HG02970 (cell line): Measurements from ENCODE around the gene TCP11L1.
A peak's percentile ranks its signal among the peaks of the same experiment; 100 is the strongest.
"Not testable (repeated sequence)": the region's sequence is repeated elsewhere in the genome, so short reads cannot be mapped to it uniquely, and the experiment has no call there.

ENCODE experiments used
- ATAC-seq: cut with Tn5 transposase; IDR thresholded peaks from one replicate; pipeline ENCODE4 v1.9.1; 2021; ENCODE audit warnings: mild to moderate bottlenecking, moderate library complexity, moderate number of reproducible peaks; ENCODE audit not compliant: unreplicated experiment, low FRiP score

Gene TCP11L1

GRCh38 chr11:33028537-33028914 is 10.8 kb upstream of the TCP11L1 start:
- no peak for ATAC-seq

GRCh38 chr11:33029218-33029617 is 10.2 kb upstream of the TCP11L1 start:
- not testable (repeated sequence) for ATAC-seq

GRCh38 chr11:33033493-33033892 is 5.9 kb upstream of the TCP11L1 start:
- ATAC-seq: no peak

GRCh38 chr11:33035011-33035410 is 4.4 kb upstream of the TCP11L1 start:
- ATAC-seq: no peak

- ATAC-seq: peak; percentile 16
Observed at GRCh38 chr11:33040033-33040861, 875 bp downstream of the TCP11L1 start.

GRCh38 chr11:33040862-33041453 is 1.6 kb downstream of the TCP11L1 start:
- ATAC-seq: no peak

- no peak for ATAC-seq
Observed at GRCh38 chr11:33043221-33043830, 4.0 kb downstream of the TCP11L1 start.

GRCh38 chr11:33044285-33044756 is 4.9 kb downstream of the TCP11L1 start:
- no peak for ATAC-seq

GRCh38 chr11:33045551-33046255 is 6.3 kb downstream of the TCP11L1 start:
- ATAC-seq: no peak

- ATAC-seq: not testable (repeated sequence)
Observed at GRCh38 chr11:33048701-33049100, 9.3 kb downstream of the TCP11L1 start.

GRCh38 chr11:33049565-33050408 is 10.4 kb downstream of the TCP11L1 start:
- ATAC-seq: not testable (repeated sequence)

GRCh38 chr11:33052231-33052630 is 12.9 kb downstream of the TCP11L1 start:
- ATAC-seq: no peak

GRCh38 chr11:33055375-33055774 is 16.0 kb downstream of the TCP11L1 start:
- ATAC-seq: no peak

- ATAC-seq: no peak
Observed at GRCh38 chr11:33057284-33057683, 17.9 kb downstream of the TCP11L1 start.

- no peak for ATAC-seq
Observed at GRCh38 chr11:33059331-33060007, 20.1 kb downstream of the TCP11L1 start.

- ATAC-seq: no peak
Observed at GRCh38 chr11:33060271-33060670, 20.9 kb downstream of the TCP11L1 start.

GRCh38 chr11:33062137-33062536 is 22.8 kb downstream of the TCP11L1 start:
- ATAC-seq: no peak

GRCh38 chr11:33063326-33063881 is 24.0 kb downstream of the TCP11L1 start:
- no peak for ATAC-seq
